ENCODE results near the gene ABHD15. TPM values are rescaled to one million over a fixed set of nuclear protein-coding genes. Genes with fewer than 3 reads are reported as not detected.

ABHD15 gene
- total RNA-seq, 4 donors from 2014 or later, result 7.2 to 11.0 (median 7.9) TPM

DNA sequence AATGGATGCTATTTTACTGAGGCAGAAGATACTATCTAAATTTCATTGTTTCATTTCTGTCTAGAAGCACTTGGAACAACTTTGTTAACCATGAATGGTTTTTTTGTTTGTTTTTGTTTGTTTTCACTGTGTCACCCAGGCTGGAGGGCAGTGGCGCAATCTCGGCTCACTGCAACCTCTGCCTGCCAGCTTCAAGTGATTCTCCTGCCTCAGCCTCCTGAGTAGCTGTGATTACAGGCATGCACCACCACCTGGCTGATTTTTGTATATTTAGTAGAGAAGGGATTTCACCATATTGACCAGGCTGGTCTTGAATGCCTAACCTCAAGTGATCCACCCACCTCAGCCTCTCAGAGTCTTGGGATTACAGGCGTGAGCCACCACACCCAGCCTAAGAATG, 40.5 kb downstream of the ABHD15 start:
- Histone ChIP-seq H3K36me3 (peaks cover 71% of the 10 kb centered on the region), H3K9me3 (no peaks in the 10 kb centered on the region), H3K27me3 (no peaks in the 10 kb centered on the region), H3K4me3 (no peak overlapping the region), H3K27ac (no peak overlapping the region), H3K4me1 (no peaks in the 10 kb centered on the region)
- 92% methylated on average over 3 of the region's 3 CpGs for WGBS
- DNase-seq (ENCODE audit: low spot score in 2 of 2), result no peak
- TF ChIP-seq CTCF (IDR thresholded peaks at IDR 0.05) (no peak), POLR2AphosphoS5 (IDR thresholded peaks at IDR 0.05) (no peak)

DNA sequence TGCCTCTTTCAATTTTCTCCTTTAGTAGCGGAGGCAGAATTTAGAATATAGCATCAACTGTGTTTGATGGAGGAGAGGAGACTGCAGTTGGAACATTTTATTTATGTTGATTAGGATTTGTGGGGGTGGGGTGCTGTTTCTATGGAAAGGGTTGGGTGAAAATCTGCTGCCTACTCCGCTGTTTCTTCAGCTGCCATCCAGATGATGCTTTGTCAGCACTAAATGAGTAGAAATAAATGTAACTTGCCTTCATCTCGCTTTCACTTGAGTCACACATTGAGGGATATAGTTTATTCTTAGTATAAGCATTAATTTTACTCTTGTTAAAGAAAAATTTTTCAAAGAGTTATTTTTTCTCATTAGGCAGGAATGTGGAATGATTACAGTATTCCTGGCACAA, 42.1 kb downstream of the ABHD15 start:
- TF ChIP-seq POLR2AphosphoS5 (IDR thresholded peaks at IDR 0.05) (no peak), POLR2A (IDR thresholded peaks at IDR 0.05) (no peak), EP300 (IDR thresholded peaks at IDR 0.05) (no peak), CTCF (IDR thresholded peaks at IDR 0.05) (no peak)
- Histone ChIP-seq H3K36me3 (peaks cover 70% of the 10 kb centered on the region), H3K27me3 (no peaks in the 10 kb centered on the region), H3K4me1 (no peaks in the 10 kb centered on the region), H3K4me3 (no peak overlapping the region), H3K27ac (no peak overlapping the region), H3K9me3 (no peaks in the 10 kb centered on the region)
- 89% methylated on average over 3 of the region's 3 CpGs for WGBS
- no peak for DNase-seq (ENCODE audit: low spot score in 2 of 2)

GRCh38 chr17:29518359-29518758, 48.5 kb downstream of the ABHD15 start:
- H3K4me3 ChIP-seq, result no peak overlapping the region
- DNase-seq (ENCODE audit: low spot score in 2 of 2), result no peak
- H3K4me1 ChIP-seq, result no peaks in the 10 kb centered on the region
- TF ChIP-seq POLR2A (IDR thresholded peaks at IDR 0.05) (no peak), EP300 (IDR thresholded peaks at IDR 0.05) (no peak), CTCF (IDR thresholded peaks at IDR 0.05) (no peak), POLR2AphosphoS5 (IDR thresholded peaks at IDR 0.05) (no peak)
- 98% methylated on average over 1 of the region's 1 CpG for WGBS
- H3K27me3 ChIP-seq, result no peaks in the 10 kb centered on the region
- peaks cover 82% of the 10 kb centered on the region for H3K36me3 ChIP-seq
- no peak overlapping the region for H3K27ac ChIP-seq
- H3K9me3 ChIP-seq, result no peaks in the 10 kb centered on the region

- DNase-seq (ENCODE audit: low spot score in 2 of 2), result no peak
- no peak for TF ChIP-seq POLR2AphosphoS5 (IDR thresholded peaks at IDR 0.05)
- no peak for TF ChIP-seq POLR2A (IDR thresholded peaks at IDR 0.05)
- TF ChIP-seq EP300 (IDR thresholded peaks at IDR 0.05), result no peak
- no peak for TF ChIP-seq CTCF (IDR thresholded peaks at IDR 0.05)
- peaks cover 84% of the 10 kb centered on the region for H3K36me3 ChIP-seq
- no peaks in the 10 kb centered on the region for H3K9me3 ChIP-seq
- no peak overlapping the region for H3K27ac ChIP-seq
- no peaks in the 10 kb centered on the region for H3K4me1 ChIP-seq
- no peak overlapping the region for H3K4me3 ChIP-seq
- 56% methylated on average over 2 of the region's 2 CpGs for WGBS
- H3K27me3 ChIP-seq, result no peaks in the 10 kb centered on the region
These were observed 52.0 kb downstream of the ABHD15 start for GRCh38 chr17:29514792-29515191.

GRCh38 chr17:29510953-29511352, 55.9 kb downstream of the ABHD15 start:
- TF ChIP-seq POLR2AphosphoS5 (IDR thresholded peaks at IDR 0.05) (no peak), POLR2A (IDR thresholded peaks at IDR 0.05) (no peak), CTCF (IDR thresholded peaks at IDR 0.05) (no peak), EP300 (IDR thresholded peaks at IDR 0.05) (no peak)
- no peak for DNase-seq (ENCODE audit: low spot score in 2 of 2)
- Histone ChIP-seq H3K27ac (no peak overlapping the region), H3K27me3 (no peaks in the 10 kb centered on the region), H3K4me1 (no peaks in the 10 kb centered on the region), H3K36me3 (peaks cover 80% of the 10 kb centered on the region), H3K9me3 (no peaks in the 10 kb centered on the region), H3K4me3 (no peak overlapping the region)
- 99% methylated on average over 6 of the region's 6 CpGs for WGBS

Other genes with a start within 250 kb of the ABHD15 start
- gene TAOK1, start 176.7 kb downstream of the ABHD15 start, total RNA-seq, result 10 to 100 TPM; 42.1 to 58.3 (median 51.2) TPM
- gene TP53I13, start 1.7 kb upstream of the ABHD15 start, total RNA-seq, result 10 to 100 TPM; 31.6 to 45.9 (median 40.3) TPM
- 100 to 1,000 TPM in 2 of 4 donors, 10 to 100 TPM in 2; 66.7 to 103 (median 90.4) TPM for gene GIT1, start 22.6 kb upstream of the ABHD15 start, total RNA-seq
- gene ANKRD13B, start 26.1 kb upstream of the ABHD15 start, total RNA-seq, result 10 to 100 TPM in 3 of 4 donors, 1 to 10 TPM in 1; 9.0 to 16.5 (median 10.8) TPM
- gene CORO6, start 55.9 kb upstream of the ABHD15 start, total RNA-seq, result 10 to 100 TPM in 1 of 4 donors, 1 to 10 TPM in 3; 1.4 to 13.7 (median 6.6) TPM